NB4 (cell line): Measurements from ENCODE around the gene GSC2.

Experiments used
- DNase-seq: peaks from one replicate; pipeline ENCODE4 v3.0.0; 2010; ENCODE audit warnings: low read depth
- H3K4me3 ChIP-seq: one replicate; pipeline ENCODE4 v1.5.1; 2011; ENCODE audit warnings: mild to moderate bottlenecking, low read depth, low read length, moderate library complexity
- CTCF ChIP-seq: IDR thresholded peaks from one replicate; pipeline ENCODE4 v1.5.1; 2012; ENCODE audit warnings: low read depth, low read length
- MAX ChIP-seq: IDR thresholded peaks from 2 replicates; pipeline ENCODE4 v1.6.1; 2011; ENCODE audit warnings: low read depth, low read length
- MYC ChIP-seq: IDR thresholded peaks from 2 replicates; pipeline ENCODE4 v1.6.1; 2011; ENCODE audit warnings: low read depth, low read length
- POLR2A ChIP-seq: IDR thresholded peaks from 2 replicates; pipeline ENCODE4 v1.6.1; 2011; ENCODE audit warnings: mild to moderate bottlenecking; ENCODE audit not compliant: insufficient read length; ENCODE audit errors: extremely low read depth

GSC2 gene

DNA sequence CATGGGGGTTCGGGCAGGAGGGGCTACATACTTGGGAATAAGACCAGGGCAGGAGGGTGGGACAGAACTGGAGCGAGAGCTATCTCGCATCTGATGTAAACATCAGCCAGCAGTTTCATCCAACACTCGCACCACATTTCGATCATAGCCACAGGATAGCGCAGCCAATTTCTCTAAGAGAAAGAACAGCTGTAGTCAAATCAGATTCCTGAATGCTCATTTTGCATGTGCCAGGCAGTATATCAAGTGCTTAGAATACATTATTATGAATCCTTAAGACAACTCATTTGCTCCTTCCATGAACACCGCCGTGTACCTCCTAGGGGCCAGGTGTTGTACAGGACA, 42.4 kb downstream of the GSC2 start:
- no peak for DNase-seq
- H3K4me3 ChIP-seq, result no peak overlapping the region
- TF ChIP-seq MAX (no peak), CTCF (no peak), MYC (no peak), POLR2A (no peak)

DNA sequence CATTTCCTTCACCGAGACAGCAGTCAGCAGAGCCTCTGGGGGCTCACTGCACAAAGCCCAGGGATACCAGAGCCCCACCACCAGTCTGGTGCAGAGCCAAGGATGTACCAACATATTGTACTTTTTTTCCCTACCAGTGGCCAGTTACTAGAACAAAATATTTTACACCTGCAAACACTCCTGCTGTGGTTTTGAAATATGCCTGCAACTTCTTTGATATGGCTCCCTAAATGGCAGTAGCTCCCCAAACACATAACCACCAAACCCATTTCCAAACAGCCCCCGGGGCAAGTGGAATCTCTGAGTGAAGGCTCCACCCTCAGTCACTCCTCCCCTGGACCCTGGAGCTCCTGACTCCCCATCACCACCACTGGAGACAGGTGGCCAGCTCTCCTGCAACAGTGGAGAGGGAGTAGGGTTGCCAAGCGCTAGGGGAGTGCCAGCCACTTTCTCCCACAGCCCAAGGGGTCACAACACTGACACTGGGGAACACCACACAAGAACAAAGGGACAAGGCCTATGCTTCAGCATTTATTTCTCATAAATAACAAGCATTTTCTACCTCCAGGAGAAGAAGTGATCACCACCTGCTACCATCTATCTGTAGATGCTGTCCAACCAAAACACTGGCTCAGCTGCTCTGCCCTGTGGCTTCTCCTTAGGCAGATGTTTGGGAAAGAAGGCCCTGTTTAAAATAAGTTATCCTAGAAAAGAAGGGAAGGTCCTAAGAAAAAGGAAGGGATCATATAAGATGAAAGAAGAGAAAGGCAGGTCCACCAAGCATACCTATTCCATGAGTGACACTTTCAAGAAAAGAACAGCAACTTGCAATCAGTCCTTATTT, 43.0 kb downstream of the GSC2 start:
- no peak for DNase-seq
- TF ChIP-seq POLR2A (no peak), CTCF (no peak), MAX (no peak), MYC (no peak)
- no peak overlapping the region for H3K4me3 ChIP-seq

- peak; percentile 45 for DNase-seq
- no peak overlapping the region for H3K4me3 ChIP-seq
- no peak for TF ChIP-seq MAX
- TF ChIP-seq CTCF, result peak; percentile 44
Measured at GRCh38 chr22:19105867-19106802, 44.0 kb downstream of the GSC2 start.

GRCh38 chr22:19105456-19105855, 44.6 kb downstream of the GSC2 start:
- DNase-seq, result no peak
- TF ChIP-seq MAX (no peak), POLR2A (no peak), MYC (no peak), CTCF (no peak)
- H3K4me3 ChIP-seq, result no peak overlapping the region

- TF ChIP-seq CTCF (no peak), POLR2A (no peak), MYC (no peak), MAX (no peak)
- no peak overlapping the region for H3K4me3 ChIP-seq
- DNase-seq, result no peak
Measured at GRCh38 chr22:19103880-19104821, 45.9 kb downstream of the GSC2 start.
